Calu3 (cell line): ENCODE data around the gene GPR18. TPM values are rescaled to one million over a fixed set of nuclear protein-coding genes. Genes with fewer than 3 reads are reported as not detected.

Source experiments
- BruUV-seq: library from RNA; stranded (reverse); fragments of 400-500 nt; replicated peaks from 2 replicates; lab custom pipeline; 2021; lab: Mats Ljungman, UMichigan
- CTCF ChIA-PET: fragments of 300-600 bp; sonication (Branson Sonifier 250); formaldehyde crosslinking; loops from one replicate; lab custom pipeline; 2022; ENCODE audit warnings: antibody characterized with exemption; lab: Charles Lee
- DNase-seq: peaks from one replicate; pipeline ENCODE4 v3.0.0; 2022
- H3K27ac Mint-ChIP-seq: one replicate; pipeline ENCODE4 v1.8.0; 2022; ENCODE audit warnings: mixed read lengths; ENCODE audit not compliant: unreplicated experiment
- H3K27me3 Mint-ChIP-seq: one replicate; pipeline ENCODE4 v1.8.0; 2022; ENCODE audit warnings: mixed read lengths; ENCODE audit not compliant: unreplicated experiment
- H3K36me3 Mint-ChIP-seq: one replicate; pipeline ENCODE4 v1.8.0; 2022; ENCODE audit warnings: mild to moderate bottlenecking, moderate library complexity, mixed read lengths; ENCODE audit not compliant: insufficient read depth, unreplicated experiment
- H3K4me1 Mint-ChIP-seq: one replicate; pipeline ENCODE4 v1.8.0; 2022; ENCODE audit warnings: mild to moderate bottlenecking, low read depth, mixed read lengths; ENCODE audit not compliant: unreplicated experiment
- H3K4me3 Mint-ChIP-seq: one replicate; pipeline ENCODE4 v1.8.0; 2022; ENCODE audit warnings: mild to moderate bottlenecking, low read depth, moderate library complexity, mixed read lengths; ENCODE audit not compliant: unreplicated experiment
- H3K9me3 Mint-ChIP-seq: one replicate; pipeline ENCODE4 v1.8.0; 2022; ENCODE audit warnings: low read depth, mixed read lengths; ENCODE audit not compliant: unreplicated experiment
- intact Hi-C: fragments of 100-400 bp; cut with micrococcal nuclease; formaldehyde crosslinking; loops from one replicate; pipeline ENCODE4 v1.10.0; 2022; ENCODE audit not compliant: unreplicated experiment
- total RNA-seq: library from RNA; stranded (reverse); gene quantifications from 2 replicates; pipeline ENCODE4 v1.2.3, GENCODE V29; 2022
- TF ChIP-seq, protein P1 (sequence below): fragments of 200-600 bp; IDR thresholded peaks from one replicate; pipeline ENCODE4 v1.8.0; 2022; ENCODE audit warnings: antibody characterized with exemption; ENCODE audit not compliant: unreplicated experiment

Gene GPR18
- total RNA-seq, 1 experiment from 2014 or later, result not detected

DNA sequence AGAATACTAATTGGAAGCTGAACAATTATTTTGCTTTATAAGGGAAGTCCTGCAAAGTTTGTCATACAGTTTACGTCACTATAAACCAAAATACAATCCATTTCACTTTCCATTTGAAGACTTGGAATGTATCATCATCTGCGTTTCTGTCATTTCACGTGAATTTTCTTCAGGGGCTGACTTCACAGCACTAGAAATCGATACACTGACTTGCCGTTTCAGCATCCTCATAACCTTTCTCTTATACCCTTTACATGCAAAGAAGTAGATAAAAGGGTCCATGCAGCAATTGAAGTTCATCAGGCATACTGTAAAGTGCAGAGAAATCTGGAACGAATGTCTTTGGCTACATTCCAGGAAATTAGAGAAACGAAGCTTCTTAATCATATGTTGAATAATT is 36.8 kb upstream of the GPR18 start:
- Mint-ChIP-seq H3K9me3 (no peaks in the 10 kb centered on the region), H3K27me3 (no peaks in the 10 kb centered on the region), H3K27ac (no peak overlapping the region), H3K4me1 (no peaks in the 10 kb centered on the region), H3K36me3 (no peaks in the 10 kb centered on the region), H3K4me3 (no peak overlapping the region)
- no TSS peak for BruUV-seq
- TF ChIP-seq, protein P1, sequence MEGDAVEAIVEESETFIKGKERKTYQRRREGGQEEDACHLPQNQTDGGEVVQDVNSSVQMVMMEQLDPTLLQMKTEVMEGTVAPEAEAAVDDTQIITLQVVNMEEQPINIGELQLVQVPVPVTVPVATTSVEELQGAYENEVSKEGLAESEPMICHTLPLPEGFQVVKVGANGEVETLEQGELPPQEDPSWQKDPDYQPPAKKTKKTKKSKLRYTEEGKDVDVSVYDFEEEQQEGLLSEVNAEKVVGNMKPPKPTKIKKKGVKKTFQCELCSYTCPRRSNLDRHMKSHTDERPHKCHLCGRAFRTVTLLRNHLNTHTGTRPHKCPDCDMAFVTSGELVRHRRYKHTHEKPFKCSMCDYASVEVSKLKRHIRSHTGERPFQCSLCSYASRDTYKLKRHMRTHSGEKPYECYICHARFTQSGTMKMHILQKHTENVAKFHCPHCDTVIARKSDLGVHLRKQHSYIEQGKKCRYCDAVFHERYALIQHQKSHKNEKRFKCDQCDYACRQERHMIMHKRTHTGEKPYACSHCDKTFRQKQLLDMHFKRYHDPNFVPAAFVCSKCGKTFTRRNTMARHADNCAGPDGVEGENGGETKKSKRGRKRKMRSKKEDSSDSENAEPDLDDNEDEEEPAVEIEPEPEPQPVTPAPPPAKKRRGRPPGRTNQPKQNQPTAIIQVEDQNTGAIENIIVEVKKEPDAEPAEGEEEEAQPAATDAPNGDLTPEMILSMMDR, result no peak
- CTCF ChIA-PET, result no interaction called here
- no peak for DNase-seq
- intact Hi-C loops, result no loop called here

DNA sequence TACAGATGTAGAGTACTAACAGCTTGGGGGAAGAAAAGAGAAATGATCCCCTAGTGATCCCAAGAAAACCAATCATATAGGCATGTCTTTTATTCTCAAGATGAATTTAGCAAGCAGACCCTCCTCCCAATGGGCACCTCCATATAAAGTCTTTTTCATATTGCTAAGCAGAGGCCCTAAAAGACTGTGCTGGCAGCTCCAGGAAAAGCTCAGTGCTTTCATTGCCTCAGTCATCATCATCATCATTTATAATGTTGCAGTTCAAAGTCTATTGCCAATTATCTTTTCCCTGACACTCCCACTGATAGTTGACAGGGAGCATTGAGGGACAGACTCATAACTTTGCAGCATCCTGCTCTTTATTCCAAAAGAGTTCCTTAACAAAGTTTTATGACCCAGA is 36.0 kb upstream of the GPR18 start:
- DNase-seq, result no peak
- H3K4me1 Mint-ChIP-seq, result no peaks in the 10 kb centered on the region
- BruUV-seq, result no TSS peak
- H3K27ac Mint-ChIP-seq, result no peak overlapping the region
- CTCF ChIA-PET, result no interaction called here
- H3K36me3 Mint-ChIP-seq, result no peaks in the 10 kb centered on the region
- no peak overlapping the region for H3K4me3 Mint-ChIP-seq
- TF ChIP-seq, protein P1, result no peak
- H3K27me3 Mint-ChIP-seq, result no peaks in the 10 kb centered on the region
- no peaks in the 10 kb centered on the region for H3K9me3 Mint-ChIP-seq
- intact Hi-C loops, result no loop called here

DNA sequence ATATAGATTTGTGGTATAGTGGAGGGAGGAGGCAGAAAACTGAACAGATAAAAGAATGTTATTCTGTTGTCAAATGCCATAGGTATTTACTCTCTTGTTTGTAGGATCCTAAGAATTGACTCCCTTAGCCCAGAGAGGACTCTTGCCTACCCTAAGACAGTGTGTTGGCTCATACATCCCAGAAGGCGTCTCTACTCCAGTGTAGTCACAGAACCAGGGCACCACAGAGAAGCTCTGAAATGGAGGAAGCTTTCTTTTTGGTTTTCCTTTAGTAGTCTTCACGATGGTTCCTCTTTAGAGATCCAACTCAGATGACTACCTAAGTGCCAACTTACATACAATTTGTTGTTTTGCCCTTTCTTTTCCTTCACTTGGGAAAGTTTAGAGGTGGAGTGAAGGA is 35.0 kb upstream of the GPR18 start:
- intact Hi-C loops, result no loop called here
- Mint-ChIP-seq H3K36me3 (no peaks in the 10 kb centered on the region), H3K9me3 (no peaks in the 10 kb centered on the region), H3K27me3 (no peaks in the 10 kb centered on the region), H3K4me3 (no peak overlapping the region), H3K4me1 (no peaks in the 10 kb centered on the region), H3K27ac (no peak overlapping the region)
- DNase-seq, result no peak
- TF ChIP-seq, protein P1, result no peak
- no TSS peak for BruUV-seq
- CTCF ChIA-PET, result interaction anchor here (0.6 kb wide), 1 partner anchor 261 kb away, joined by 9 read pairs; no protein-coding TSS in a partner anchor

DNA sequence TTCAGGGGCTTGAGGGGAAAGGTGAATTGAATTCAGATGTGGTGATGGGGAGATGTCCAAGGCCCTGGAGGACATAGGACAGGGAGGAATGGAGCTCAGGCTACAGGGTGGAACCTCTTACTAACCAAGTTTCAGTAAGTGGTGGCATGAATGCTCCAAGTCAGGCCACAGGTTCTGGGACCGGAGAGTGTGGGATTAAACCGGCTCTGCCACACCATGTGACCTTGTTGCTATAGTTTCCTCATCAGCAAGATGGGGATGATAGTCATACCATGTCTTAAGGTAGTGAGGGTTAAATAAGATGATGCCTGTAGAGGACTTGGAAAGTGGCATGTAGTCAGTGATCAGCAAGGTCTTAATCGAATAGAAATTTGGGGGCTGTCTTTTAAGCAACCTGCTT is 32.7 kb upstream of the GPR18 start:
- Mint-ChIP-seq H3K27ac (no peak overlapping the region), H3K36me3 (no peaks in the 10 kb centered on the region), H3K4me1 (no peaks in the 10 kb centered on the region), H3K9me3 (no peaks in the 10 kb centered on the region), H3K27me3 (no peaks in the 10 kb centered on the region), H3K4me3 (no peak overlapping the region)
- no peak for DNase-seq
- intact Hi-C loops, result no loop called here
- no TSS peak for BruUV-seq
- CTCF ChIA-PET, result no interaction called here
- TF ChIP-seq, protein P1, result no peak
